ENCODE data around the gene PROSER1.

PROSER1 gene

DNA sequence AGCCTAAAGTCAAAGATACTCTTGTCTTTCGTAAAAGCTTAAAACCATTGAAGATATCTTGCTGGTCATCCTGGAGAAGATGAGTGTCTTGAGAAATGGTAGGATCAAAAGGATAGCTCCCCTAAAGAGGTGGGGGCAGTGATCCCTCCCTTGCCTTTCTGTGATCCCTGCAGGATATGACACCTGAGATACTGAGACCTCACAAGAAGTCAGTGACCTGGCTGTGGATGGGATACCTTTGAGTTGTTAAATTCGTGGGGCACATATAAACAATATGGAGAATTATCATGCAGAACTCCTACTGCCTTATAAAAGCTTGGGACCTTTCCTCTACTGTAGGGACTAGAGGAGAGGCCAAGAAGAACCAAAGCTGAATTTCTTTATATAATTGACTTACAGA, 68.7 kb downstream of the PROSER1 start:
- no peak for DNase-seq (ENCODE audit: low read depth in 1 of 2, low spot score in 1 of 2)
- Histone ChIP-seq H3K27me3 (ENCODE audit: insufficient read depth, poor library complexity, severe bottlenecking) (peaks cover 2% of the 10 kb centered on the region), H3K4me3 (replicated peaks; ENCODE audit: insufficient read depth, low read length) (no peak overlapping the region), H3K27ac (replicated peaks) (no peak overlapping the region)
- TF ChIP-seq, protein P1, sequence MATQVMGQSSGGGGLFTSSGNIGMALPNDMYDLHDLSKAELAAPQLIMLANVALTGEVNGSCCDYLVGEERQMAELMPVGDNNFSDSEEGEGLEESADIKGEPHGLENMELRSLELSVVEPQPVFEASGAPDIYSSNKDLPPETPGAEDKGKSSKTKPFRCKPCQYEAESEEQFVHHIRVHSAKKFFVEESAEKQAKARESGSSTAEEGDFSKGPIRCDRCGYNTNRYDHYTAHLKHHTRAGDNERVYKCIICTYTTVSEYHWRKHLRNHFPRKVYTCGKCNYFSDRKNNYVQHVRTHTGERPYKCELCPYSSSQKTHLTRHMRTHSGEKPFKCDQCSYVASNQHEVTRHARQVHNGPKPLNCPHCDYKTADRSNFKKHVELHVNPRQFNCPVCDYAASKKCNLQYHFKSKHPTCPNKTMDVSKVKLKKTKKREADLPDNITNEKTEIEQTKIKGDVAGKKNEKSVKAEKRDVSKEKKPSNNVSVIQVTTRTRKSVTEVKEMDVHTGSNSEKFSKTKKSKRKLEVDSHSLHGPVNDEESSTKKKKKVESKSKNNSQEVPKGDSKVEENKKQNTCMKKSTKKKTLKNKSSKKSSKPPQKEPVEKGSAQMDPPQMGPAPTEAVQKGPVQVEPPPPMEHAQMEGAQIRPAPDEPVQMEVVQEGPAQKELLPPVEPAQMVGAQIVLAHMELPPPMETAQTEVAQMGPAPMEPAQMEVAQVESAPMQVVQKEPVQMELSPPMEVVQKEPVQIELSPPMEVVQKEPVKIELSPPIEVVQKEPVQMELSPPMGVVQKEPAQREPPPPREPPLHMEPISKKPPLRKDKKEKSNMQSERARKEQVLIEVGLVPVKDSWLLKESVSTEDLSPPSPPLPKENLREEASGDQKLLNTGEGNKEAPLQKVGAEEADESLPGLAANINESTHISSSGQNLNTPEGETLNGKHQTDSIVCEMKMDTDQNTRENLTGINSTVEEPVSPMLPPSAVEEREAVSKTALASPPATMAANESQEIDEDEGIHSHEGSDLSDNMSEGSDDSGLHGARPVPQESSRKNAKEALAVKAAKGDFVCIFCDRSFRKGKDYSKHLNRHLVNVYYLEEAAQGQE (IDR thresholded peaks at IDR 0.05; ENCODE audit: insufficient replicate concordance, low read depth) = no peak
- TF ChIP-seq GABPA (IDR thresholded peaks at IDR 0.05; ENCODE audit: low read depth) = no peak
- TF ChIP-seq, protein P2, sequence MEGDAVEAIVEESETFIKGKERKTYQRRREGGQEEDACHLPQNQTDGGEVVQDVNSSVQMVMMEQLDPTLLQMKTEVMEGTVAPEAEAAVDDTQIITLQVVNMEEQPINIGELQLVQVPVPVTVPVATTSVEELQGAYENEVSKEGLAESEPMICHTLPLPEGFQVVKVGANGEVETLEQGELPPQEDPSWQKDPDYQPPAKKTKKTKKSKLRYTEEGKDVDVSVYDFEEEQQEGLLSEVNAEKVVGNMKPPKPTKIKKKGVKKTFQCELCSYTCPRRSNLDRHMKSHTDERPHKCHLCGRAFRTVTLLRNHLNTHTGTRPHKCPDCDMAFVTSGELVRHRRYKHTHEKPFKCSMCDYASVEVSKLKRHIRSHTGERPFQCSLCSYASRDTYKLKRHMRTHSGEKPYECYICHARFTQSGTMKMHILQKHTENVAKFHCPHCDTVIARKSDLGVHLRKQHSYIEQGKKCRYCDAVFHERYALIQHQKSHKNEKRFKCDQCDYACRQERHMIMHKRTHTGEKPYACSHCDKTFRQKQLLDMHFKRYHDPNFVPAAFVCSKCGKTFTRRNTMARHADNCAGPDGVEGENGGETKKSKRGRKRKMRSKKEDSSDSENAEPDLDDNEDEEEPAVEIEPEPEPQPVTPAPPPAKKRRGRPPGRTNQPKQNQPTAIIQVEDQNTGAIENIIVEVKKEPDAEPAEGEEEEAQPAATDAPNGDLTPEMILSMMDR (IDR thresholded peaks at IDR 0.05; ENCODE audit: insufficient read depth, low read length) = no peak
- no peak for TF ChIP-seq SPI1 (IDR thresholded peaks at IDR 0.05; ENCODE audit: borderline replicate concordance, low read depth)
- TF ChIP-seq POLR2AphosphoS5 (IDR thresholded peaks at IDR 0.05; ENCODE audit: low read depth) = no peak

DNA sequence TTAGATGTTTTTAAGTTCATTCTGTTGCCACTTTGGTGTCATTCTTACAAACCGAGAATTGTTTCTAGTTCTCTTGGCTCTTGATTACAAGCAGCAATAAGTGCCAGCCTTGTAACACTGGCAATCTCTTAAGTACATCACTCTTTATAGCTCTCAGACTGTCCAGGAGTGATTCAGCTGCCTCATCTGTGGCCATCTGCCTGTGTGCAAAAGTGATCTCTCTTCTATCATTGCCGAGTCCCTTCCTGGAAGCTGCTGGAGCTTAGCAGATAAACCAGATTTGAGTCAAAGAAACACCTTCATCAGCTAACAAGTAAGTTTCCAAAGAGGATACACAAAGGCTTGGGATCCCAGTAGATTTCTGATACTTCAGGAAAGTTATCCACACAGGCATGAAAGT, 70.4 kb downstream of the PROSER1 start:
- peaks cover 2% of the 10 kb centered on the region for H3K27me3 ChIP-seq (ENCODE audit: insufficient read depth, poor library complexity, severe bottlenecking)
- H3K27ac ChIP-seq (replicated peaks) = no peak overlapping the region
- H3K4me3 ChIP-seq (replicated peaks; ENCODE audit: insufficient read depth, low read length) = no peak overlapping the region
- TF ChIP-seq GABPA (IDR thresholded peaks at IDR 0.05; ENCODE audit: low read depth) = no peak
- TF ChIP-seq, protein P1 (IDR thresholded peaks at IDR 0.05; ENCODE audit: insufficient replicate concordance, low read depth) = no peak
- no peak for TF ChIP-seq POLR2AphosphoS5 (IDR thresholded peaks at IDR 0.05; ENCODE audit: low read depth)
- TF ChIP-seq, protein P2 (IDR thresholded peaks at IDR 0.05; ENCODE audit: insufficient read depth, low read length) = no peak
- no peak for TF ChIP-seq SPI1 (IDR thresholded peaks at IDR 0.05; ENCODE audit: borderline replicate concordance, low read depth)
- no peak for DNase-seq (ENCODE audit: low read depth in 1 of 2, low spot score in 1 of 2)

DNA sequence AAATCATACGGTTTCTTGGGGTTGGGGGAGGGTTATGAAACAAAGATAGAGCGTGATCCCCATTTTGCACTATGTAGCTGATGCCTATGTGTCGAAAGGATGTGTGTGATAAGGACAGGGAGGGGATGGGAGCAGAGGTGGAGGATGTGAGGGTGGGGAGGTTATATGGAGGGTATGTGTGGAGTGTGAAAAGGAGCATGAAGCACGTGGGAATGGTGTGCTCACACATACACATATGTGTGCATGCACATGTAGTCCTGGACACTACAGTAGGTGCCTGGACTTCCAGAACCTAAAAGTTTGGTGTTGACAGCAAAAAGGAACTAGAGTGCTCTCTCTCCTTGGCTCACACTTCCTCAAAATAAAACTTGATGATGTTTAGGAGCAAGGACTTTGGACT, 72.6 kb downstream of the PROSER1 start:
- peak; percentile 64; the same call in 1 of the 2 replicates for TF ChIP-seq SPI1 (IDR thresholded peaks at IDR 0.05; ENCODE audit: borderline replicate concordance, low read depth)
- no peak for TF ChIP-seq POLR2AphosphoS5 (IDR thresholded peaks at IDR 0.05; ENCODE audit: low read depth)
- no peak for TF ChIP-seq GABPA (IDR thresholded peaks at IDR 0.05; ENCODE audit: low read depth)
- no peak for DNase-seq (ENCODE audit: low read depth in 1 of 2, low spot score in 1 of 2)
- Histone ChIP-seq H3K27me3 (ENCODE audit: insufficient read depth, poor library complexity, severe bottlenecking) (peaks cover 4% of the 10 kb centered on the region), H3K27ac (replicated peaks) (no peak overlapping the region), H3K4me3 (replicated peaks; ENCODE audit: insufficient read depth, low read length) (no peak overlapping the region)

DNA sequence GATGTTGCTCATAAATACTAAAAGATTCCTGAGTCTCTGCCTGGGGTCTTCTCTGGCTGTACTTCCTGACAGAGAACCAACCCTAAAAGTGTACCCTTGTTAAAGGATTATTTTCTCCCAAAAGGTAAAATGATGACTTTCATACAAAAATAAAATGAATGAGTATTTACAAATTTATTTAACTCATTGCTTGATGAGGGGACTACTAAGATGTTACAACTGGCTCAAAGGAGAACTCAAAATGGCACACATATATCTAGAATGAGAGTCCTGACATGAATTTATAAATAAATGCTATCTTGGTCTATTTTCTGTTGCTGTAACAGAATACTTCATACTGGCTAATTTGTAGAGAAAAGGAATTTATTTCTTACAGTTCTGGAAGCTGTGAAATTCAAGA, 77.7 kb downstream of the PROSER1 start:
- DNase-seq (ENCODE audit: low read depth in 1 of 2, low spot score in 1 of 2) = no peak
- H3K4me3 ChIP-seq (replicated peaks; ENCODE audit: insufficient read depth, low read length) = no peak overlapping the region
- no peak overlapping the region for H3K27ac ChIP-seq (replicated peaks)
- TF ChIP-seq GABPA (IDR thresholded peaks at IDR 0.05; ENCODE audit: low read depth) = no peak
- no peak for TF ChIP-seq POLR2AphosphoS5 (IDR thresholded peaks at IDR 0.05; ENCODE audit: low read depth)
- TF ChIP-seq, protein P2 (IDR thresholded peaks at IDR 0.05; ENCODE audit: insufficient read depth, low read length) = no peak
- no peak for TF ChIP-seq SPI1 (IDR thresholded peaks at IDR 0.05; ENCODE audit: borderline replicate concordance, low read depth)
- TF ChIP-seq, protein P1 (IDR thresholded peaks at IDR 0.05; ENCODE audit: insufficient replicate concordance, low read depth) = no peak
- H3K27me3 ChIP-seq (ENCODE audit: insufficient read depth, poor library complexity, severe bottlenecking) = peaks cover 4% of the 10 kb centered on the region

Measured in HL-60 (cell line).